Heart right ventricle (tissue), 16 donors: ENCODE data around the gene SVIL. TPM values are rescaled to one million over a fixed set of nuclear protein-coding genes. Genes with fewer than 3 reads are reported as not detected.
A peak's percentile ranks its signal among the peaks of the same experiment; 100 is the strongest.

ENCODE experiments used
- ATAC-seq, 8 donors: fragments of 200-7000 bp; cut with Tn5 transposase; one replicate each; pipeline ENCODE4 v1.9.1; 2020; ENCODE audit warnings: mild to moderate bottlenecking in 8 of 8, moderate library complexity in 8 of 8, moderate number of reproducible peaks in 1 of 8
- DNase-seq, 2 donors: peaks; one replicate each; pipeline ENCODE4 v3.0.0-alpha.2; 2020
- H3K27ac ChIP-seq, 10 donors: fragments of 200-600 bp; sonication (generic) in 2 of 10; one replicate each; pipeline versions ENCODE4 v1.5.0 to v1.8.0; 2020 to 2022; ENCODE audit warnings: mild to moderate bottlenecking in 3 of 10
- H3K27me3 ChIP-seq, 7 donors: fragments of 200-600 bp; one replicate each; pipeline ENCODE4 v1.8.0; 2021 to 2022; ENCODE audit warnings: mild to moderate bottlenecking in 2 of 7
- H3K36me3 ChIP-seq, 9 donors: fragments of 200-600 bp; sonication (generic) in 1 of 9; one replicate each; pipeline versions ENCODE4 v1.5.0 to v1.8.0; 2020 to 2022; ENCODE audit warnings: mild to moderate bottlenecking in 2 of 9
- H3K4me1 ChIP-seq, 9 donors: fragments of 200-600 bp; sonication (generic) in 1 of 9; one replicate each; pipeline versions ENCODE4 v1.5.0 to v1.8.0; 2020 to 2022; ENCODE audit warnings: mild to moderate bottlenecking in 4 of 9
- H3K4me3 ChIP-seq, 10 donors: fragments of 200-600 bp; sonication (generic) in 2 of 10; one replicate each; pipeline versions ENCODE4 v1.5.0 to v1.8.0; 2020 to 2022; ENCODE audit warnings: mild to moderate bottlenecking in 7 of 10, moderate library complexity in 2 of 10
- H3K9me3 ChIP-seq, 11 donors: fragments of 200-600 bp in 10 of 11; sonication (generic) in 2 of 11; one replicate each; pipeline versions ENCODE4 v1.5.0 to v1.8.0; 2013 to 2022; ENCODE audit warnings: mild to moderate bottlenecking in 2 of 11, control low read depth in 1 of 11, moderate library complexity in 1 of 11
- WGBS, 2 donors: extraction: QIAGEN DNeasy Blood & Tissue Kit; methylation state at CpG; one replicate each; pipeline ENCODE4 v1.1.7; 2013; ENCODE audit warnings: inconsistent platforms in 1 of 2; 5-methylcytosine and 5-hydroxymethylcytosine counted together
- intact Hi-C, 10 donors: fragments of 100-400 bp; cut with DNase I; formaldehyde crosslinking; loops; one replicate each; pipeline versions ENCODE4 v1.11.1 to v1.14.2; 2022
- polyA plus RNA-seq, 2 donors: library from polyadenylated mRNA; stranded (reverse); fragments of 200-250 nt; gene quantifications; one replicate each; pipeline ENCODE4 v1.2.3, GENCODE V29; 2013
- total RNA-seq, 10 donors: library from RNA; stranded (reverse); fragmentation: NEBNext Ultra II Directional in 3 of 10; extraction: Animal tissue kit (Norgen Biotek cat#: 25700) in 3 of 10; gene quantifications; one replicate each; pipeline versions ENCODE4 v1.2.1 to v1.2.4, GENCODE V29; 2021 to 2023
- TF ChIP-seq, protein P1 (sequence below), 9 donors: fragments of 200-600 bp; sonication (generic) in 2 of 9; IDR thresholded peaks; one replicate each; pipeline versions ENCODE4 v1.5.0 to v1.8.0; 2021 to 2022; ENCODE audit warnings: antibody characterized with exemption in 9 of 9, mild to moderate bottlenecking in 5 of 9, moderate library complexity in 1 of 9
- donor health status: Arrhythmogenic right ventricular cardiomyopathy.
- donor health status: ischemic (EF 13 %, LVEDD 7.1; RV severe dilation, severe dysfunction).
- donor health status: healthy with polysubstance abuse.
- donor health status: DM: no; HTN: yes; CAD: no.
- donor health status: DM: no; HTN: no; CAD: no.
- donor health status: ischemic (EF 25% LVEDD 6.9; RV normal size, moderate dysfunction).
- donor health status: ischemic (EF 25% LVEDD 5.7; RV mildly dilated, moderate dysfunction).
- donor health status: healthy.
- donor health status: DM: yes; HTN: yes; CAD: no.
- donor health status: Ischemic cardiomyopathy.
- donor health status: ischemic (EF 35%, LVEDD 5.7; RV mildly dilated, moderate dysfunction).
- donor health status: nonischemic (EF 11% LVEDD 7.7; RV severe dilation, severe dysfunction).
- donor health status: DM: yes; HTN: yes; CAD: no.
- donor health status: PGD.
- donor health status: ischemic (EF 29% LVEDD 5.4; RV normal size, mild dysfunction).
- donor health status: nonischemic (EF 23%, LVEDD 6.1; RV moderate dilation, normal function).

SVIL gene
- total and polyA plus RNA-seq, 12 donors, result 38.6 to 655 (median 450) TPM

DNA sequence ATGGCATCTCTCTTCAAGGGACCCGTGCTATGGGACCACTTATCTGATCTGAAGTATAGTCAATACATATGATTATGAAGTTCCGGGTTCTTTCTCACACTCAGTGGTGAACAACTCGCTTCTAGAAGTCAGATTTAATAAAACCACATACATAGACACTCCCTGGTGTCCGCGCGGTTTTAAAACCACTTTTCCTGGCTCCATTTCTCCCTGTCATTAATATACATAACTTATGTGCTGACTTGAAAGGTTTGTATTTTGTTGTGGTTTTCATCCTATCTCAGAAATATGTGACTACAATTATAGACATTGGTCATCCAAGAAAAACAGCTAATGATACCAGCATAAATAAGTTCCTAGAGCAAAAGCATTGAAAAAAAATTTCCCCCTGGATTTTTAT lies 34.0 kb downstream of the SVIL start:
- Histone ChIP-seq H3K9me3 (no peaks in the 10 kb centered on the region), H3K4me1 (peaks cover 4 to 95% (median 49%) of the 10 kb centered on the region in 9 donors), H3K36me3 (peaks cover 0 to 12% (median 0%) of the 10 kb centered on the region in 9 donors), H3K4me3 (no peak overlapping the region), H3K27me3 (no peaks in the 10 kb centered on the region), H3K27ac (peak overlapping the region in 3 of 10 donors; percentile 84 to 86 (median 85))
- DNase-seq (no peak), ATAC-seq (no peak)
- WGBS, 2 donors, result 92 to 93% methylated on average over 6 of the region's 6 CpGs
- TF ChIP-seq, protein P1, sequence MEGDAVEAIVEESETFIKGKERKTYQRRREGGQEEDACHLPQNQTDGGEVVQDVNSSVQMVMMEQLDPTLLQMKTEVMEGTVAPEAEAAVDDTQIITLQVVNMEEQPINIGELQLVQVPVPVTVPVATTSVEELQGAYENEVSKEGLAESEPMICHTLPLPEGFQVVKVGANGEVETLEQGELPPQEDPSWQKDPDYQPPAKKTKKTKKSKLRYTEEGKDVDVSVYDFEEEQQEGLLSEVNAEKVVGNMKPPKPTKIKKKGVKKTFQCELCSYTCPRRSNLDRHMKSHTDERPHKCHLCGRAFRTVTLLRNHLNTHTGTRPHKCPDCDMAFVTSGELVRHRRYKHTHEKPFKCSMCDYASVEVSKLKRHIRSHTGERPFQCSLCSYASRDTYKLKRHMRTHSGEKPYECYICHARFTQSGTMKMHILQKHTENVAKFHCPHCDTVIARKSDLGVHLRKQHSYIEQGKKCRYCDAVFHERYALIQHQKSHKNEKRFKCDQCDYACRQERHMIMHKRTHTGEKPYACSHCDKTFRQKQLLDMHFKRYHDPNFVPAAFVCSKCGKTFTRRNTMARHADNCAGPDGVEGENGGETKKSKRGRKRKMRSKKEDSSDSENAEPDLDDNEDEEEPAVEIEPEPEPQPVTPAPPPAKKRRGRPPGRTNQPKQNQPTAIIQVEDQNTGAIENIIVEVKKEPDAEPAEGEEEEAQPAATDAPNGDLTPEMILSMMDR (IDR thresholded peaks at IDR 0.05), result no peak
- intact Hi-C loops, result no loop called here

DNA sequence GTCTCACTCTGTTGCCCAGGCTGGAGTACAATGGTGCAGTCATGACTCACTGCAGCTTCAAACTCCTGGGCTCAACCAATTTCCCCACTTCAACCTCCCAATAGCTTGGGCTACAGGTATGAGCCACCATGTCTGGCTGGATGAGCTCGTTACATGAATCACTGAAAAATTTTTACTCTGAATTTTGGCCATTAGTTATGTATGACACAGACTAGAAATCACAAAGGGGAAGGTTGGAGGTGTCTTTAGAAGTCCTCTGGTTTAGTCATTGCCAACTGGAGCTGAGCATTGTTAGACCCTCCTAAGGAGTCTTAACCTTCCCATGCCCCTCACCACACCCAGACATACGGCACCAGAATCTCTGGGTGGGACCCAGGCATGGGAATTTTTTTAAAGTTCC lies 34.7 kb downstream of the SVIL start:
- H3K9me3 ChIP-seq, result no peaks in the 10 kb centered on the region
- DNase-seq (no peak), ATAC-seq (no peak)
- TF ChIP-seq, protein P1 (IDR thresholded peaks at IDR 0.05), result no peak
- no peaks in the 10 kb centered on the region for H3K27me3 ChIP-seq
- H3K27ac ChIP-seq, result peak overlapping the region in 8 of 10 donors; percentile 64 to 87 (median 84)
- intact Hi-C loops, result no loop called here
- H3K4me3 ChIP-seq, result no peak overlapping the region
- 84 to 92% methylated on average over 2 of the region's 2 CpGs for WGBS, 2 donors
- H3K4me1 ChIP-seq, result peaks cover 4 to 97% (median 56%) of the 10 kb centered on the region in 9 donors
- H3K36me3 ChIP-seq, result peaks cover 0 to 18% (median 0%) of the 10 kb centered on the region in 9 donors

DNA sequence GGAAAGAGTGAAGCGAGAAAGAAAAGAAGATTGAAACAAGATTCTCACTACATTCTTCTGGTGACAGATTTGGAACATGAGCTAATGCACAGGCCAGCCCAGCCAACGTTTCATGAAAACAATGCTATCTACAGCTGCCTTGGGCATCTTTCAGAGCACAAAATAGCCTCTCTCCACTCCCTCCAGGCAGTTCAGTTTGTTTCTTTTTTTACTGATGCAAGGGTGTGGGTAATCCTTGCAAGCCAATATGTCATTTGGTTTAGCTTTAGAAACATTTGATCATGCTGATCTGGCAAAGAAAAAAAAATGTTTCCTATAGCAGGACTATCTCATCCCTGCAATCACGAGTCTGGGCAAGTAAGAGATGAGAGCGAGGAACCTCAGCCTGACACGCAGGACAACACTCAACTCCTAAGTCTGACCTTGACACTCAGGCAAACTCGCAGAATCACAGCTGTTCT lies 35.9 kb downstream of the SVIL start:
- peaks cover 0 to 20% (median 0%) of the 10 kb centered on the region in 9 donors for H3K36me3 ChIP-seq
- intact Hi-C loops, result loop anchor here in 2 of 10 donors (10.0 kb wide), 1 partner anchor 136 kb away; no protein-coding TSS in a partner anchor
- TF ChIP-seq, protein P1 (IDR thresholded peaks at IDR 0.05), result no peak
- no peaks in the 10 kb centered on the region for H3K27me3 ChIP-seq
- peak overlapping the region in 4 of 10 donors; percentile 0 to 10 (median 5) for H3K4me3 ChIP-seq
- ATAC-seq (peak; percentile 73 to 89 (median 84)), DNase-seq (peak in 1 of 2 donors; percentile 64)
- H3K27ac ChIP-seq, result peak overlapping the region; percentile 64 to 87 (median 83)
- H3K9me3 ChIP-seq, result no peaks in the 10 kb centered on the region
- H3K4me1 ChIP-seq, result peaks cover 4 to 97% (median 54%) of the 10 kb centered on the region in 9 donors
- 19 to 34% methylated on average over 6 of the region's 6 CpGs for WGBS, 2 donors

DNA sequence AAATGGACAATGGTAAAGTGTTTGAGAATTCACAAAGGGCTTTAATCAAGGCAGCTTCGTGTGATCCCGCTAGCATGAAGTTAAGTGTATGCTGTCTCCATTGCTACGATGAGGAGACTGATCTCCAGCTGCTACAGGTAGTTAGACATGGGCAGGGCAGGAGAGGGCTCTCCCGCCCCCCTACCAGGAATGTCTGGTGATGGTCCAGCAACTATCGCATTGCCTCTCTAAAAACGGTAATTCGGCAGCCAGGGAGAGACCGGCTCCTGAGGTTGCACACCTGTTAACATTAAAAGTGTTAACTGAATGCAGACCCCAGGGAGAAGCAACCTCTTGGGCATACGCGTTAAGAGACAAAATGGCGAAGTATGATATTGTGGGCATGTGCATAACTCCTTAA lies 37.9 kb downstream of the SVIL start:
- H3K4me1 ChIP-seq, result peaks cover 4 to 96% (median 44%) of the 10 kb centered on the region in 9 donors
- TF ChIP-seq, protein P1 (IDR thresholded peaks at IDR 0.05), result no peak
- H3K27ac ChIP-seq, result peak overlapping the region in 7 of 10 donors; percentile 3 to 87 (median 84)
- intact Hi-C loops, result loop anchor here in 2 of 10 donors (10.0 kb wide), 1 partner anchor 138 kb away; no protein-coding TSS in a partner anchor
- ATAC-seq, result no peak
- peaks cover 0 to 9% (median 0%) of the 10 kb centered on the region in 9 donors for H3K36me3 ChIP-seq
- H3K4me3 ChIP-seq, result no peak overlapping the region
- 68 to 78% methylated on average over 11 of the region's 11 CpGs for WGBS, 2 donors
- no peaks in the 10 kb centered on the region for H3K27me3 ChIP-seq
- no peak for DNase-seq
- H3K9me3 ChIP-seq, result no peaks in the 10 kb centered on the region
